ENCODE data around the gene SPRY4.

GRCh38 chr5:142330026-142330425 is 5.2 kb upstream of the SPRY4 start:
- no peak for TF ChIP-seq CTCF (IDR thresholded peaks at IDR 0.05; ENCODE audit: low read depth, low read length)
- TF ChIP-seq POLR2A (IDR thresholded peaks at IDR 0.05; ENCODE audit: extremely low read depth, insufficient read length): no peak
